Ovary (tissue), 9 donors: ENCODE data around the gene OR5H1. TPM values are rescaled to one million over a fixed set of nuclear protein-coding genes. Genes with fewer than 3 reads are reported as not detected.

Experiments used
- DNase-seq, 5 donors: peaks; one replicate each; pipeline ENCODE4 v3.0.0-alpha.2; 2019 to 2020
- H3K27ac ChIP-seq, 2 donors: fragments of 200-600 bp; one replicate each; pipeline versions ENCODE4 v1.5.1 to v1.8.0; 2019 to 2022
- H3K27me3 ChIP-seq: fragments of 200-600 bp; one replicate; pipeline ENCODE4 v1.8.0; 2022
- H3K36me3 ChIP-seq: fragments of 200-600 bp; sonication (generic); one replicate; pipeline ENCODE4 v1.5.1; 2019
- H3K4me1 ChIP-seq: one replicate; pipeline ENCODE4 v1.8.1; 2013; ENCODE audit warnings: mild to moderate bottlenecking, moderate library complexity; ENCODE audit not compliant: insufficient read depth
- H3K4me3 ChIP-seq: fragments of 200-600 bp; sonication (generic); one replicate; pipeline ENCODE4 v1.5.1; 2017
- H3K9me3 ChIP-seq, 2 donors: fragments of 200-600 bp in 1 of 2; sonication (generic) in 1 of 2; one replicate each; pipeline versions ENCODE4 v1.5.1 to v1.8.1; 2013 to 2019; ENCODE audit warnings: mild to moderate bottlenecking in 1 of 2, moderate library complexity in 1 of 2
- EP300 ChIP-seq: sonication (generic); formaldehyde crosslinking; IDR thresholded peaks from one replicate; pipeline ENCODE4 v1.6.1; 2017; ENCODE audit warnings: antibody characterized with exemption
- POLR2A ChIP-seq: fragments of 450-650 bp; IDR thresholded peaks from one replicate; pipeline ENCODE4 v1.6.1; 2017; ENCODE audit warnings: antibody characterized with exemption, mild to moderate bottlenecking, moderate library complexity
- WGBS, 3 donors: extraction: QIAGEN DNeasy Blood & Tissue Kit in 1 of 3; methylation state at CpG; one replicate each; pipeline versions ENCODE4 v1.1.5 to v1.1.7; 2013 to 2017; 5-methylcytosine and 5-hydroxymethylcytosine counted together
- intact Hi-C, 4 donors: fragments of 100-400 bp; cut with DNase I; formaldehyde crosslinking; loops; one replicate each; pipeline versions ENCODE4 v1.11.0 to v1.15.1; 2022 to 2023
- polyA plus RNA-seq, 2 donors: library from polyadenylated mRNA; stranded (reverse); fragments of 200-250 nt in 1 of 2; fragments of 350-450 nt in 1 of 2; fragmentation: Illumina TruSeq in 1 of 2; extraction: RNeasy Lipid Tissue Mini Kit (QIAGEN cat#74804) in 1 of 2; gene quantifications; one replicate each; pipeline ENCODE4 v1.2.3, GENCODE V29; 2013 to 2014
- total RNA-seq, 7 donors: library from RNA; depleted of rRNA in 2 of 7; stranded (reverse); fragments of >200 nt in 2 of 7; fragmentation: NEBNext Ultra II Directional in 3 of 7; extraction: Animal tissue kit (Norgen Biotek cat#: 25700) in 3 of 7; gene quantifications; one replicate each; pipeline versions ENCODE4 v1.1.0 to v1.2.4, GENCODE V29; 2016 to 2023
- TF ChIP-seq, protein P1 (sequence below), 3 donors: fragments of 450-650 bp in 2 of 3; fragments of 200-600 bp in 1 of 3; IDR thresholded peaks; one replicate each; pipeline versions ENCODE4 v1.5.1 to v1.8.0; 2016 to 2022; ENCODE audit warnings: antibody characterized with exemption in 3 of 3, mild to moderate bottlenecking in 1 of 3
- donor health status: DM: no; HTN: no; CAD: no; lungs with moderate emphysema.
- donor health status: DM: no; HTN: no; CAD: no.
- donor health status: Bipolar disorder and iron deficiency.
- donor health status: DM: yes; HTN: yes; CAD: no.
- donor health status: DM: no; HTN: no; CAD: no.
- donor health status: DM: yes; HTN: yes; CAD: no.

Gene OR5H1
- total and polyA plus RNA-seq, 9 donors = not detected

- WGBS, 3 donors = 30 to 38% (median 36%) methylated on average over 1 of the region's 1 CpG
These were observed 22.4 kb upstream of the OR5H1 start for GRCh38 chr3:98108162-98108561.

GRCh38 chr3:98109807-98110549 is 20.5 kb upstream of the OR5H1 start:
- DNase-seq = no peak
- no peaks in the 10 kb centered on the region for H3K36me3 ChIP-seq
- no peaks in the 10 kb centered on the region for H3K9me3 ChIP-seq
- H3K4me1 ChIP-seq = no peaks in the 10 kb centered on the region
- intact Hi-C loops = no loop called here
- H3K27ac ChIP-seq = no peak overlapping the region
- WGBS, 3 donors = 76 to 93% (median 86%) methylated on average over 4 of the region's 4 CpGs
- H3K4me3 ChIP-seq = no peak overlapping the region
- H3K27me3 ChIP-seq = no peaks in the 10 kb centered on the region
- TF ChIP-seq POLR2A (no peak), EP300 (no peak)
- TF ChIP-seq, protein P1, sequence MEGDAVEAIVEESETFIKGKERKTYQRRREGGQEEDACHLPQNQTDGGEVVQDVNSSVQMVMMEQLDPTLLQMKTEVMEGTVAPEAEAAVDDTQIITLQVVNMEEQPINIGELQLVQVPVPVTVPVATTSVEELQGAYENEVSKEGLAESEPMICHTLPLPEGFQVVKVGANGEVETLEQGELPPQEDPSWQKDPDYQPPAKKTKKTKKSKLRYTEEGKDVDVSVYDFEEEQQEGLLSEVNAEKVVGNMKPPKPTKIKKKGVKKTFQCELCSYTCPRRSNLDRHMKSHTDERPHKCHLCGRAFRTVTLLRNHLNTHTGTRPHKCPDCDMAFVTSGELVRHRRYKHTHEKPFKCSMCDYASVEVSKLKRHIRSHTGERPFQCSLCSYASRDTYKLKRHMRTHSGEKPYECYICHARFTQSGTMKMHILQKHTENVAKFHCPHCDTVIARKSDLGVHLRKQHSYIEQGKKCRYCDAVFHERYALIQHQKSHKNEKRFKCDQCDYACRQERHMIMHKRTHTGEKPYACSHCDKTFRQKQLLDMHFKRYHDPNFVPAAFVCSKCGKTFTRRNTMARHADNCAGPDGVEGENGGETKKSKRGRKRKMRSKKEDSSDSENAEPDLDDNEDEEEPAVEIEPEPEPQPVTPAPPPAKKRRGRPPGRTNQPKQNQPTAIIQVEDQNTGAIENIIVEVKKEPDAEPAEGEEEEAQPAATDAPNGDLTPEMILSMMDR (IDR thresholded peaks at IDR 0.05) = no peak

More at GRCh38 chr3:98108162-98108561, 22.4 kb upstream of the OR5H1 start:
- no peaks in the 10 kb centered on the region for H3K36me3 ChIP-seq
- no peaks in the 10 kb centered on the region for H3K4me1 ChIP-seq
- no peaks in the 10 kb centered on the region for H3K27me3 ChIP-seq
- no peak overlapping the region for H3K27ac ChIP-seq
- TF ChIP-seq, protein P1 (IDR thresholded peaks at IDR 0.05) = no peak
- TF ChIP-seq EP300 (no peak), POLR2A (no peak)
- intact Hi-C loops = no loop called here
- H3K9me3 ChIP-seq = no peaks in the 10 kb centered on the region
- DNase-seq = no peak
- no peak overlapping the region for H3K4me3 ChIP-seq

DNA sequence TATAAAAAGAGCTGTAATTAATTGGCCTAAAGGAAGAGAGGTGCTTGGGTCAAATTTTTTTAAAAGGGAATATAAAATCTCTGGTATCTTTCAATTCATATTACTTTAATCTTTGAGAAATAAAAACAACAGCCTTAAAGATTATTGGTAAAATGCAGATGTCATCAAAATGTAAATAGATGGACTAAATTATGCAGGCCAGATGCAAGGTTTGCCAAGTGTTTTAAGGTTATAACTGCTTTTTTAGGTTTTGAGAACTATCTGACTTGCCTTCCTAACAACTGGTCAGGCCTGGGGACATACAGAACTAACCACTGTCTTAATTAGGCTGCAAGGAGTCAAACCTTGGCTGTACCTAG is 20.0 kb upstream of the OR5H1 start:
- intact Hi-C loops = no loop called here
- no peak for DNase-seq
- TF ChIP-seq EP300 (no peak), POLR2A (no peak)
- TF ChIP-seq, protein P1 (IDR thresholded peaks at IDR 0.05) = no peak
- no peak overlapping the region for H3K4me3 ChIP-seq
- no peaks in the 10 kb centered on the region for H3K36me3 ChIP-seq
- H3K4me1 ChIP-seq = no peaks in the 10 kb centered on the region
- H3K27me3 ChIP-seq = no peaks in the 10 kb centered on the region
- no peak overlapping the region for H3K27ac ChIP-seq
- no peaks in the 10 kb centered on the region for H3K9me3 ChIP-seq

GRCh38 chr3:98114264-98114663 is 16.3 kb upstream of the OR5H1 start:
- intact Hi-C loops = no loop called here

DNA sequence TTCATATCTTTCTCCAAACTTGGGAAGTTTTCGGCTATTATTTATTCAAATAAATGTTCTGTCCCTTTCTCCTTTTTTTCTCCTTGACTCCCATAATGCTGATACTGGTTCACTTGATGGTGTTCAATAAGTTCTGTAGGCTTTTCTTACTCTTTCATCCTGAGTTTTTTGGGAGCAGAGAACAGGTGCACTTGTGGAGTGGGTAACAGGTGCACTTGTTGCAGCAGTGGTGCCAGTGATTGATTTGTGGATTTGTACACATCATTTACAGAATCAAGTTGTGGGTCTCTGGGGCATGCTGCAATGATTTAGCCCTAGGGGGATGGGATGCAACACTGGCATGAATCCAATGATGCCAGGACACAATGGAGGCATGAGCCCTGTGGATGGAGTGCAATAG is 14.8 kb upstream of the OR5H1 start:
- DNase-seq = no peak
- no peak overlapping the region for H3K4me3 ChIP-seq
- H3K4me1 ChIP-seq = no peaks in the 10 kb centered on the region
- H3K9me3 ChIP-seq = no peaks in the 10 kb centered on the region
- TF ChIP-seq, protein P1 (IDR thresholded peaks at IDR 0.05) = no peak
- TF ChIP-seq POLR2A = no peak
- TF ChIP-seq EP300 = no peak
- H3K27me3 ChIP-seq = no peaks in the 10 kb centered on the region
- no peaks in the 10 kb centered on the region for H3K36me3 ChIP-seq
- no peak overlapping the region for H3K27ac ChIP-seq
- intact Hi-C loops = no loop called here
- WGBS, 3 donors = 94 to 100% (median 95%) methylated on average over 1 of the region's 1 CpG

More at GRCh38 chr3:98114264-98114663, 16.3 kb upstream of the OR5H1 start:
- WGBS, 3 donors = 51 to 62% (median 60%) methylated on average over 3 of the region's 3 CpGs
- no peak for DNase-seq
- Histone ChIP-seq H3K36me3 (no peaks in the 10 kb centered on the region), H3K9me3 (no peaks in the 10 kb centered on the region), H3K4me3 (no peak overlapping the region), H3K4me1 (no peaks in the 10 kb centered on the region), H3K27me3 (no peaks in the 10 kb centered on the region), H3K27ac (no peak overlapping the region)
- TF ChIP-seq POLR2A (no peak), EP300 (no peak)
